Fibroblast of peridontal ligament (primary cell): Measurements from ENCODE around the gene SIGLEC7.
A peak's percentile ranks its signal among the peaks of the same experiment; 100 is the strongest.

Experiments
- DNase-seq: peaks from one replicate; pipeline ENCODE4 v3.0.0-alpha.2; 2010; ENCODE audit errors: extremely low read depth

The SIGLEC7 gene

GRCh38 chr19:51116736-51117286, 25.3 kb upstream of the SIGLEC7 start:
- no peak for DNase-seq

DNA sequence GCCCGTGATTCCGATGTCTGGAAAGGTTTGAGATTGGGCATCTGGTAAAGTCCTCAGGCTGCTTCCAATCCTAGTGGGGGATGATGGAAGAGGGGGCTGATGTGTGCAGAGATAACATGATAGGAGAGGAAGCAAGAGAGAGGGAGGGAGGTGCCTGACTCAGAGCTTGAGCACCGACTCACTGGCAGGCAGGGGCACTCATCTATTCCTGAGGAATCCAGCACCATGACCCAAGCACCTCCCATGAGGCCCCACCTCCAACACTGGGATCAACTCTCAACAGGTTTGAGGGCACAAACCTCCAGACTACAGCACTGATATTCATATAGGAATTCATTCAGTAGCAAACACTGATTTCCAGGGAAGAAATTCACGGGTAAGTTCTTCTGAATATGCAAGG, 23.0 kb upstream of the SIGLEC7 start:
- no peak for DNase-seq

DNA sequence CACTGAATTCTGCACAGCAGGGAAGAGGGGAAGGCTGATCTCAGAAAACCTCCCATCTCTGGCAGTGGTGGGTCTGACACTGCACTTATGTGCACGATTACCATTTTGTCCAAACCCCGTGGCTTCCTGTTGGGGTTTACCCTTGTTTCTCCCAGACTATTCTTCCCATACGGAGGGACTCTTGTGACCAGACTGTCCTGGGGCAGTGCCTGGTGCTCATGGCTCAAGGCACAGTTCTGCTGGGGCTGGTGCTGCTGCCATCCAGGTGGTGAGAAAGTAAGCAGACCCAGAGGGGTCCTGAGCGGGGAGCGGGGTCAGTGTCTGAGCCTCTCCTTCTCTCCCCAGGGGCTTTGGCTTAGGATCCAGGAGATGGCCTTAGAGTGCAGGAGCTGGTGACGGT, 22.5 kb upstream of the SIGLEC7 start:
- no peak for DNase-seq

GRCh38 chr19:51120160-51120559, 21.9 kb upstream of the SIGLEC7 start:
- no peak for DNase-seq

- no peak for DNase-seq
Observed at GRCh38 chr19:51121257-51121656, 20.8 kb upstream of the SIGLEC7 start.

DNA sequence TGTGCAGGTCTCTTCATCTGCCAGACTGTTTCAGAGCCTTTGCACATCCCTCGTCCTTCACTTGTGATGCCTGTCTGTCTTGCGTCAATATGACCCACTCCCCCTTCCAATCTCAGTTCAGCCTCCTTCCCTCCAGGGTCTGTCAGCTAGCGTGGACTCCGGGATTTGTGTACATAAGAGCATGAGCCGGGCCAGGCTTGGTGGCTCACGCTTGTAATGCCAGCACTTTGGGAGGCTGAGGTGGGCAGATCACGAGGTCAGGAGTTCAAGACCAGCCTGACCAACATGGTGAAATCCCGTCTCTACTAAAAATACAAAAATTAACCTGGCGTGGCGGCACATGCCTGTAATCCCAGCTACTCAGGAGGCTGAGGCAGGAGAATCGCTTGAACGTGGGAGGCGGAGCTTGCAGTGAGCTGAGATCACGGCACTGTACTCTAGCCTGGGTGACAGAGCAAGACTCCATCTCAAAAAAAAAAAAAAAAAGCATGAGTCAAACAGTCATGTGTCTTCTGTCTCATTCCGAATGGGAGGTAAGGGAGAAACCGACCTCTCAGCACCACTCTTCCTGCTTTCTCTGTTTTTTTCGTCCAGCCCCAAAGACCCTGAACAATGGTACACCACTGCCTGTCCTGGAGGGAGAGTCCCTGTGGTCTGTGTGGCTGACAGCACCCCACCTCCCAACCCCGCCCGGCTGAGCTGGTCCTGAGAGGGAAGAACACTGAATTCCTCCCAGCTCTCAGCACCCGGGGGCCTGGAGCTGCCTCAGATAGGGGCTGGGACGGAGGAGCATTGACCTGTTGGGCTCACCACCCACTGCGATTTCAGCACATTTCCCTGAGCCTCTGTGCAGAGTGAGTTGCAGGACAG, 19.8 kb upstream of the SIGLEC7 start:
- DNase-seq: no peak

DNA sequence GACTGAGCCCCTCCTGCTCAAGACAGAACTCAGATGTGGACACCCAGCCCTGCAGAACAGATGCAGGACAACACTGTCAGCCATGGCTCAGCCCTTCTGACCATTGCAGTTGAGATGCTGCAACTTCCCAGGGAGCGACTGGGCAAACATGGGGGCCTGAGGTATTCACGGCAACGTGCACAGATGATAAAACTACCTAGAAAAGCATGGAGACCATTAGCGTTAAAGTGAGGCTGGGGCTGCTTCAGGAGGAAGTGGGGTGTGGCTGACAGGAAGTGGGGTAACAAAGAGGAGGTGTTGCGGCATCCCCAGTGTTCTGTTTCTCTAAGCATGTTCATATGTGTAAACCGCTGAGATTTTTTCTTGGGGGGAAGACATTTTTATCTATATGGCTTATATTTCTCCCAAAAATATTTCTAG, 18.7 kb upstream of the SIGLEC7 start:
- no peak for DNase-seq

- no peak for DNase-seq
Observed at GRCh38 chr19:51123802-51124201, 18.3 kb upstream of the SIGLEC7 start.

- DNase-seq: no peak
Observed at GRCh38 chr19:51124216-51124615, 17.9 kb upstream of the SIGLEC7 start.

- no peak for DNase-seq
Observed at GRCh38 chr19:51124729-51125128, 17.4 kb upstream of the SIGLEC7 start, which contains the start of gene SIGLEC9. Gene SIGLEC9, plus strand, starts transcription at chr19:51124906. Its CDS starts 69 bp downstream, at chr19:51124975.

DNA sequence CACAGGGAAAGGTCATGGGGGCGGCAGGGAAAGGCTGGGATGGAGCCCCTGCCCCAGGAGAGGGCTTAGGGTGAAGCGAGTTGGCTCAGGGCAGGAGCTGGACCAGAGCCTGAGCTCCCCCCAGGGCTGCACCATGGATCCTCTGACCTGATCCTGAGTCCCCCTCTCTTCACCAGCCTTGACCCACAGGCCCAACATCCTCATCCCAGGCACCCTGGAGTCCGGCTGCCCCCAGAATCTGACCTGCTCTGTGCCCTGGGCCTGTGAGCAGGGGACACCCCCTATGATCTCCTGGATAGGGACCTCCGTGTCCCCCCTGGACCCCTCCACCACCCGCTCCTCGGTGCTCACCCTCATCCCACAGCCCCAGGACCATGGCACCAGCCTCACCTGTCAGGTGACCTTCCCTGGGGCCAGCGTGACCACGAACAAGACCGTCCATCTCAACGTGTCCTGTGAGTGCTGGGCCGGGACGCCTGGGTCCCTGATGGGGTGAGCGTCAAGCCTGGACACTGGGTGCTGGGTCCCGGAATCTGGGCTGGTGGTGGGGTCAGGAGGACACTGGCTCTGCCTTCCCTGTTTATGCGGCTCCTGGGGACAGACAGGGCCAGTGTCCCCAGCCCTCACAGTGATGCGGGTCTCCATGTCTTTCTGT, 16.6 kb upstream of the SIGLEC7 start:
- no peak for DNase-seq

GRCh38 chr19:51127032-51127431, 15.1 kb upstream of the SIGLEC7 start:
- DNase-seq: no peak

DNA sequence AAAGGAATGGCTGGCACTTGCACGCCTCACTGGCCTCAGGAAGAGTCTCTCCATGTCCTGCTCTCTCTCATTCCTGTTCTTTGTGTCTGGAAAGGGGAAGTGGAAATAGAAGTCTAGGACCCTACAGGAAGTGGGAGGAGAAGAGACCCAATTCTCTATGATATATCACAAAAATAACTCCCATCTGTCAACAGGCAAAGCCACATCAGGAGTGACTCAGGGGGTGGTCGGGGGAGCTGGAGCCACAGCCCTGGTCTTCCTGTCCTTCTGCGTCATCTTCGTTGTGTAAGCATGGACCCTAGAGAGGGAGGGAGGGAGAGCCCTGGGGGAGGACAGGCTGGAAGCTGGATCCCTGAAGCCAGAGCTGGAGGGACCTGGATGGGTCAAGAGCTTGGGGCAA, 14.3 kb upstream of the SIGLEC7 start:
- no peak for DNase-seq

DNA sequence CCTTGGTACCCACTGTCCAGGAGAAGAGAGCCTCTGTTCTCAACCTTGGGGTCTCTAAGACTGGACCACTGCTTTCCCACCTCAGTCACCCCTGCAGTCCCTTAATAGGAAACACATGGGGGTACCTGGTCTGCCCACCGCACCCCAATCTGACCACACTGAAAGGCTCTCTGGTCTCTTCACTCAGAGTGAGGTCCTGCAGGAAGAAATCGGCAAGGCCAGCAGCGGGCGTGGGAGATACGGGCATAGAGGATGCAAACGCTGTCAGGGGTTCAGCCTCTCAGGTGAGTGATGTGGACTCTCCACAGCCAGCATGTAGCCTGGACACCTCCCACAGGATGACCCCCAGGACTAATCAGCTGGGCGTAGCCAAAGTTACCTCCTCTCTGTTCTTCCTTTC, 13.9 kb upstream of the SIGLEC7 start:
- DNase-seq: no peak

GRCh38 chr19:51129716-51130115, 12.4 kb upstream of the SIGLEC7 start:
- no peak for DNase-seq

- DNase-seq: peak; percentile 1
Observed at GRCh38 chr19:51131780-51132680, 10.1 kb upstream of the SIGLEC7 start.

DNA sequence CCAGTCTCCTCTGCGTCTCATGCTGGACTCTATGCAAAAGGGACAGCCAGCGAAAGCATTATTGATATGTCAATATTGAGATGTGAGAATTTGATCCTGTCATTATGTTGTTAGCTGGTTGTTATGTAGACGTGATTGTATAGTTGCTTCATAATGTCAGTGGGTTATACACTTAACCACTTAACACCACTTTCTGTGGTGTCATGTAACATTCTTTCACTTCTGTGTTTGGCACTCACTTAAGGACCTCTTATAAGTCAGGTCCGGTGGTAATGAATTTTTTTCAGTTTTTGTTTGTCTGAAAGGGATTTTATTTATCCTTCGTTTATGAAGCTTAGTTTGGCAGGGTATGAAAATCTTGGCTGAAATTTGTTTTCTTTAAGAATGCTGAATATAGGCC, 7.1 kb upstream of the SIGLEC7 start:
- DNase-seq: no peak

- no peak for DNase-seq
Observed at GRCh38 chr19:51135986-51136762, 5.9 kb upstream of the SIGLEC7 start.

- DNase-seq: no peak
Observed at GRCh38 chr19:51136851-51137551, 5.1 kb upstream of the SIGLEC7 start.

DNA sequence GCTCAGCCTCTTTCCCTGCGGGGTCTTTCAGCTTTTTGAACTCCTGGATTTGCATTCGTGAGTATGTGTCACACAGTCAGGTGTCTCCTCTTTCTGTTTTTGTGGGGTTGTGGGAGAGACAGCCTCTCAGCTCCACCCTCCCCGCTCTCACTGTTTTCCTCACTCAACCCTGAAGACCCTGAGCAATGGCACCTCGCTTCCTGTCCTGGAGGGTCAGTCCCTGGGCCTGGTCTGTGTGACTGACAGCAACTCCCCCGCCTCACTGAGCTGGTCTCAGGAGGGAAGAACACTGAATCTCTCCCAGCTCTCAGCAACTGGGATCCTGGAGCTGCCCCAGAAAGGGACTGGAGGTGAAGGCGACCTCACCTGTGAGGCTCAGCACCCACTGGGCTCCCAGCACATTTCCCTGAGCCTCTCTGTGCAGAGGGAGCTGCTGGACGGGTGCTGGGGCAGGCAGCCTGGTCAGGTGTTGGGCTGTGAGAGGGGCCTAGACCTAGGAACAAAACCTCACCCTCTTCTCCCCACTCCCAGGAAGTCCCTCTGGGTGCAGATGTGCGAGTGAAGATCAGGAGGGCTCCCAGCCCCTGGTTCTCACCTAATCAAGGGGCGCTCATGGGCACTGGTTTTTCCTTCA, 4.2 kb upstream of the SIGLEC7 start:
- no peak for DNase-seq
